Muscle of leg (tissue), 16 donors: ENCODE data around the gene SLC8A1. TPM values are rescaled to one million over a fixed set of nuclear protein-coding genes. Genes with fewer than 3 reads are reported as not detected.
A peak's percentile ranks its signal among the peaks of the same experiment; 100 is the strongest.

Source experiments
- DNase-seq: peaks from one replicate; pipeline ENCODE4 v3.0.0; 2013
- H3K27ac ChIP-seq: one replicate; pipeline ENCODE4 v1.5.1; 2013; ENCODE audit warnings: mild to moderate bottlenecking, low read length, control low read depth
- H3K27me3 ChIP-seq: one replicate; pipeline ENCODE4 v1.6.1; 2013; ENCODE audit warnings: low read length; ENCODE audit not compliant: control insufficient read depth, insufficient read depth
- H3K36me3 ChIP-seq: one replicate; pipeline ENCODE4 v1.6.1; 2013; ENCODE audit warnings: low read length; ENCODE audit not compliant: control insufficient read depth, insufficient read depth
- H3K4me1 ChIP-seq: one replicate; pipeline ENCODE4 v1.6.1; 2013; ENCODE audit warnings: low read length; ENCODE audit not compliant: control insufficient read depth, insufficient read depth
- H3K4me3 ChIP-seq: one replicate; pipeline ENCODE4 v1.5.1; 2013; ENCODE audit warnings: low read length, control low read depth
- H3K9me3 ChIP-seq: replicated peaks from 2 replicates; pipeline ENCODE4 v1.6.1; 2013; ENCODE audit warnings: low read depth, low read length; ENCODE audit not compliant: control insufficient read depth
- WGBS: methylation state at CpG from one replicate; pipeline ENCODE4 v1.1.5; 2013; ENCODE audit warnings: missing lambda C conversion rate; ENCODE audit not compliant: insufficient coverage; 5-methylcytosine and 5-hydroxymethylcytosine counted together
- long read RNA-seq, 11 donors: transcript quantifications; one replicate each; lab custom pipeline, GENCODE V29; 2026
- polyA plus RNA-seq, 8 donors: library from polyadenylated mRNA; unstranded; fragments of 120-200 nt; gene quantifications; one replicate each; pipeline versions ENCODE4 v1.2.1 to v1.2.3, GENCODE V29; 2013; ENCODE audit warnings: inconsistent platforms in 1 of 8, low replicate concordance in 1 of 8; ENCODE audit not compliant: insufficient read length in 8 of 8, insufficient read depth in 1 of 8
- total RNA-seq: library from RNA; stranded (reverse); fragments of 120-200 nt; gene quantifications from one replicate; pipeline ENCODE4 v1.2.4, GENCODE V29; 2013

SLC8A1 gene
- total RNA-seq, result 36.8 TPM
- polyA plus RNA-seq, result 10 to 100 TPM in 3 of 8 donors, 1 to 10 TPM in 5; 4.9 to 13.7 (median 8.6) TPM
- long read RNA-seq, donor 1, result 0 reads
- long read RNA-seq, donor 2, result 0 reads
- long read RNA-seq, donor 3, result 0 reads
- long read RNA-seq, donor 4, result 0 reads
- long read RNA-seq, donor 5, result 0 reads
- long read RNA-seq, donor 6, partial matches to known transcripts, result 5 of 5 reads
- long read RNA-seq, donor 6, other reads (novel, unspliced or antisense), result 0 of 5 reads
- long read RNA-seq, donor 7, result 0 reads
- long read RNA-seq, donor 8, result 0 reads
- long read RNA-seq, donor 9, result 0 reads
- long read RNA-seq, donor 10, result 0 reads
- long read RNA-seq, donor 11, result 0 reads

DNA sequence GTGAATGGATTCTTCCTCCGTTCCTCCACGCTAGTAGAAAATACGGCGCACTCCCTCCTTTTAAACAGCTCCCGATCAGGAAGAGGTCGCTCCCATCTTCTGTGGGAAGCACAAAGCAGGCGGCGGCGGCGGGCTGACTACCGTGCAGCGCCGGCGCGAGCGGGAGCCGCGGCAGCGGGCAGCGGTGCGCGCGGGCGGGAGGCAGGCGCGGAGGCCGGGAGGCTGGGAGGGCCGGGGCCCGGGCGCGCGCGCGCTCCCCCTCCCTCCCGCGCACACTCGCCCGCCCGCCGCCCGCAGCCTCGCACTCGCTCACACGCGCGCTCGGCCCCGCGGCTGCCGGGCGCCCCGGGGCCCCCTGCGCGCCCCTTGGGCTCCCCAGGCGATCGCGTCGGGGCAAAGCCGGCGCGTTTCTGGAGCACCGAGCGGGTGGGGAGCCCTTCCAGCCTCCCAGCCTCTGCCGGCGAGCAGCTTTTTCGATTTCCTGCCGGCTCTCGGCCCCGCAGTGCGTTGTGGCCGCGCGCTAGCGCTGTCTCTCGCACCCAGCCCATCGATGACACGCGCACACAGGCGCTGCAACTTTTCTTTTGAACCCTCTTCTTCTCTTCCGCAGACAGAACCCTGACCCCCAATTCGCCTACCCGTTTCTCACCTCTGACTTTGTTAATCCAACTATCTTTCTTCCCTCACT is at the start of gene SLC8A1:
SLC8A1 (minus strand) TSS at position 173 of the 688 bp plus-strand sequence.
- H3K4me3 ChIP-seq, result peak within 1 kb of the TSS; percentile 50
- H3K27me3 ChIP-seq, result peaks cover 19% of the 10 kb centered on the region
- no peak for DNase-seq
- WGBS, result under 1% methylated on average over 77 of the region's 82 CpGs
- H3K4me1 ChIP-seq, result peaks cover 7% of the 10 kb centered on the region
- peaks cover 2% of the 10 kb centered on the region for H3K9me3 ChIP-seq
- peak within 1 kb of the TSS; percentile 45 for H3K27ac ChIP-seq
- H3K36me3 ChIP-seq, result no peaks in the 10 kb centered on the region

DNA sequence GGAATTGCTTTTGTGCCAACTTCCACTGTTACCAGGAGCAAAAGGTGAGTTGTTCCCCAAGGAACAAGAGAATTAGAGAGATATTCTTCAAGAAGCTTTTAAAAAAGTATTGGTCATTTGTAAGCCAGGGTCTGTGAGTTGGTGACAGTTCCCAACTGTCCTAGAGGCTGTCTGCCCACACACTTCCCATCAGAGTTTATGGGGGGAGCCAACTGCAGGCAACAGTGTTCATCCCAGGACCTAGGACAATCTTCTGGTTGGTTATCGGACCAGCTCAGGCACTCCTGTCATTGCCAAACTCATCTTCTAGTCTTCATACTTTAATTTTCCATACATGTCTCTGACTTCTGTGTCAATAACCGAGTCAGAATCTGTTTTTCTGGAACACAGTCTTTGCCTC is 47.5 kb upstream of the SLC8A1 start:
- no peaks in the 10 kb centered on the region for H3K4me1 ChIP-seq
- H3K36me3 ChIP-seq, result no peaks in the 10 kb centered on the region
- no peaks in the 10 kb centered on the region for H3K27me3 ChIP-seq
- WGBS, result no CpG with 5 or more reads among the region's 2 CpGs
- no peak for DNase-seq
- no peaks in the 10 kb centered on the region for H3K9me3 ChIP-seq
- H3K4me3 ChIP-seq, result no peak overlapping the region
- H3K27ac ChIP-seq, result no peak overlapping the region

DNA sequence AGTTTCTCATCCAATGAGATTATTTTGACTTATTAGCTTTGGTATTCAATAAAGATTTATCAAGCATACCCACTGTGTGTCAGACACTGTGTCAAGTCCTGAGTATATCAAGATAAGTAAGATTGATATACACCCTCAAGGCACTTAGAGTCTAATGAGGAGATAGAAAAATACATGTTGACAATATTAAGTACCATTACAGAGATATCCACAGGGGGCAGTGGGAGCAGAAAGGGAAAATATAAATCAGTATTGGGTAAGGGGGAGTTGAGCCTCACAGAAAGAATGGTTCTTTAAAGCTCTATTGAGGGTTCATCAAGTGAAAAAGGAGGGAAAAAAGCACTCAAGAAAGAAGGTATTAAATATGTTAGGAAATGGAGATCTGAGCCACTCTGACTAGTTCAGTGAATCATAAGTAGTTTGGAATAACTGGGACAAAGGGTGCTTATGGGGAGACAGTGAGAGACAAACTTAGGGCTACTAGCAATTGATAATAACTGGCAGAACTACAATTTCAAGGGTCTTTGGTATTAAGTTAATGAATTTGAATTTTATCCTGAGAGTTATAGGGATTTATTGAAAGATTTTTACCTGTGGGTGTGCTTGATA is 45.5 kb upstream of the SLC8A1 start:
- no peaks in the 10 kb centered on the region for H3K4me1 ChIP-seq
- no peak overlapping the region for H3K27ac ChIP-seq
- no peaks in the 10 kb centered on the region for H3K36me3 ChIP-seq
- no peaks in the 10 kb centered on the region for H3K9me3 ChIP-seq
- DNase-seq, result no peak
- H3K27me3 ChIP-seq, result no peaks in the 10 kb centered on the region
- H3K4me3 ChIP-seq, result no peak overlapping the region

DNA sequence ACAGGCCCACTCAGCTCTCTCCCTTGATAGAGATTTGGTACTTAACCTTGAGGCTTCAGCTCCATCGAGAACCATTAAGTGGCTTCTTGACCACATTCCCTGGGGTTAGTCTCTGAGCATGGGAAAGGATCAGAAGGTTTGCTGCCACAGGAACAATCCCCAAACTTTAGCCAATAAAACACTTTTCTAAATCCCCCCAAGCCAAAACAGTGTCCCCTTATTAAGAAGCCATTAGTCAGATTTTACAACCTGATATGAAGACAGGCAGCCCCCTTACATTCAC is 37.7 kb upstream of the SLC8A1 start:
- no CpG with 5 or more reads among the region's 1 CpG for WGBS
- Histone ChIP-seq H3K4me1 (no peaks in the 10 kb centered on the region), H3K27ac (no peak overlapping the region), H3K9me3 (no peaks in the 10 kb centered on the region), H3K36me3 (no peaks in the 10 kb centered on the region), H3K4me3 (no peak overlapping the region), H3K27me3 (no peaks in the 10 kb centered on the region)
- no peak for DNase-seq

DNA sequence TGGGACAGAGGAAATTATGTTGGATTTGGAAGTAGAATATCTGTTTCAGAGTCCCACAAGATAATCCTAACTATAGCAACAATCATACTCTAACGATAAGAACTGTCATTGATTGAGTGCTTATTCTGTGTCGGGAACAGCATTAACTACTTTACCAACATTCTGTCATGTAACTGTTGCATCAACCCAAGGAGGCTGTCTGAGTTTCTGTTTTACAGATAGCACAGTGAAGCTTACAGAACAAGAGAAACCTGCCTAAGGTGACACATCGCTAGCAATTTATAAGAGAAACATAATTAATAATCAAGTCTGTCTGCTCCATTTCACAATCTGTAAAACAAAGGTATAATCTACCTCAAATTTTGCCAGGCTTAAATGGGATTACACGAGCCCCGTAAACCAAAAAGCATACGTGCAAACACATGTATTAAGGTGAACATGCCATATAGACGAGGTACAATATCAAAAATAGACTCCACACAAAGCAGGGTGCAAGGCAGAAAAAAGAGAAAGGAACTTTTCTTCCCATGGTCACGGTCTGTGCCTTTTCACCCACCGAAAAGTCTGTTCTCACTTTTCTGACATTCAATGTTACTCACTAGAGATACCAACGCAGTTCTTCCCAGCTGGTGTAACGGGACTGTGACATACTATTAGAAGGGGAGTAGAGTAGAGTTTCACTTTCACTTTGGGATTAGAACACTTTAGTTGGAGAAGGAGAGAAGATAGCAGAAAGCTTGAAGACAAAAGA is 37.2 kb upstream of the SLC8A1 start:
- peak; percentile 70 for DNase-seq
- Histone ChIP-seq H3K27me3 (no peaks in the 10 kb centered on the region), H3K27ac (no peak overlapping the region), H3K9me3 (no peaks in the 10 kb centered on the region), H3K36me3 (no peaks in the 10 kb centered on the region), H3K4me1 (no peaks in the 10 kb centered on the region), H3K4me3 (no peak overlapping the region)
- WGBS, result no CpG with 5 or more reads among the region's 11 CpGs

DNA sequence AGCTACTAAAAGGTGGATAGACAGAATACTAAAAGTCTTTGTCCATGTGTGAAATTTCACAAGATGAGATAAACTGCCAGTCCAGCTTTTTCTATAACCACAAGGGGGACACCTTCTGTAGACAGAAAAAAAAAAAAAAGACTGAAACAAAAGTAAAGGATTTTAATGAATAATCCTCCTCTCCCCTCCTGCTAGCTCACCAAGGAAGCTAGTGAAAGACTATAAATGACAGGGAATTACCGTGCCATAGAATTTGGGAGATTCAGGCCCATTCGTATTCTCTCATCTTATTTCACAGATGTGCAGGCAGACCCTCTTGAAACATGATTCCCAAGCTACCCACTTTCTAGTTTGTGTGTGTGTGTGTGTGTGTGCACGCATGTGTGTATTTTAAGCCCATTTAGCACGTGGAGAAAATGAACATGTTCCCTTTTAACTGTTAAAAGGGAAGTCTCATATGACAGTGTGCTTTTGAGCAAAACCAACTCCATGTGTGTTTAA is 36.3 kb upstream of the SLC8A1 start:
- no CpG with 5 or more reads among the region's 4 CpGs for WGBS
- Histone ChIP-seq H3K27ac (no peak overlapping the region), H3K9me3 (no peaks in the 10 kb centered on the region), H3K4me3 (no peak overlapping the region), H3K4me1 (no peaks in the 10 kb centered on the region), H3K36me3 (no peaks in the 10 kb centered on the region), H3K27me3 (no peaks in the 10 kb centered on the region)
- DNase-seq, result peak; percentile 65

DNA sequence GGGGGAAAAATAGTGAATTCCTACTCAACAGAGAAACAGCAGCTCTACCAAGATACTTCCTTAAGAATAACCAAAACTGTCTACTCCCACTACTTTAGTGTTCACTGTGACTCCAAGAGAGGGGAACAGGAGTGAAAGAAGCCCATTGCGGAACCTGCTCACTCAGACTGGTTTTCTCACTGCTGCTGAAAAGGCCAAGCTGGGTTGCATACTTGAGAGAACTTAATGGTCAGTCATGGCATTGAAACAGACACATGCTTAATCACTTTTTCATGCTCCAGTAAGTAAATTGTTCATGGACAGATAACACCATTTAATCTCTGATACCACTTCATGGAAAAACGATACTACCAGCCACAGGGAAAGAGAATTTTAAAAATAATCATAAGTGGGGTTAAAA is 35.7 kb upstream of the SLC8A1 start:
- Histone ChIP-seq H3K4me3 (no peak overlapping the region), H3K36me3 (no peaks in the 10 kb centered on the region), H3K9me3 (no peaks in the 10 kb centered on the region), H3K27ac (no peak overlapping the region), H3K4me1 (no peaks in the 10 kb centered on the region), H3K27me3 (no peaks in the 10 kb centered on the region)
- WGBS, result no CpG with 5 or more reads among the region's 2 CpGs
- DNase-seq, result peak; percentile 61

DNA sequence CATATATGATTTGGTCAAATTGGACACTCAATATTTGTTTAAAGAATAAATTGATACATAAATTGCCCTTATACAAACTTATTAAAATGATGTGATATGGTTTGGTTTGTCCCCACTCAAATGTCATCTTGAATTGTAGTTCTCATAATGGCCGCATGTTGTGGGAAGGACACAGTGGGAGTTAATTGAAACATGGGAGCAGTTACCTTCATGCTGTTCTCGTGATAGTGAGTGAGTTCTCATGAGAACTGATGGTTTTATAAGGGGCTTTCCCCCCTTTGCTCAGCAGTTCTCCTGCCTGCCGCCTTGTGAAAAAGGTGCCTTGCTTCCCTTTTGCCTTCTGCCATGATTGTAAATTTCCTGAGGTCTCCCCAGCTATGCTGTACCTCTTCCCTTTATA is 34.0 kb upstream of the SLC8A1 start:
- WGBS, result 90% methylated on average over 2 of the region's 3 CpGs
- H3K27ac ChIP-seq, result no peak overlapping the region

DNA sequence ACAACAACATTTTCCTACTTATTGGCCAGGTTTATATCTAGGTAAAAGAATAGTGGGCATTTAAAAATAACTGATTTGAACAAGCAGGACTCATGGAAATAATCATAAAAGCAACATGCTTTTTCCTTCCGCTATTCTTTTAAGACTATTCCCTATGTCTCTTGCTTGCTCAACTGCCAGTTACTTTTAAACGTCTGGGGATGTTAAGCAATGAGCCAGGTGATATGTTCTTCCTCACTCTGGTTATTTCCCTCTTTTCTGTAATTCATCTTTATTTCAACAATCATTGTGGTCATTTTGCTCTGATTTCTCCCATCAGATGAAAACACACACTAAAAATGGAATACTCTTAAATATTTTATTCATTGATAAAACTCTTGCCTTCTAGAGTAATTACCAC is 33.4 kb upstream of the SLC8A1 start:
- Histone ChIP-seq H3K4me1 (no peaks in the 10 kb centered on the region), H3K4me3 (no peak overlapping the region), H3K27ac (no peak overlapping the region), H3K27me3 (no peaks in the 10 kb centered on the region), H3K9me3 (no peaks in the 10 kb centered on the region), H3K36me3 (no peaks in the 10 kb centered on the region)
- peak; percentile 21 for DNase-seq
- no CpG with 5 or more reads among the region's 2 CpGs for WGBS

More for the DNA sequence above, 34.0 kb upstream of the SLC8A1 start:
- DNase-seq, result no peak
- no peak overlapping the region for H3K4me3 ChIP-seq
- no peaks in the 10 kb centered on the region for H3K9me3 ChIP-seq
- no peaks in the 10 kb centered on the region for H3K4me1 ChIP-seq
- H3K27me3 ChIP-seq, result no peaks in the 10 kb centered on the region
- H3K36me3 ChIP-seq, result no peaks in the 10 kb centered on the region
